ENCODE results near the gene SLC25A23. TPM values are rescaled to one million over a fixed set of nuclear protein-coding genes. Genes with fewer than 3 reads are reported as not detected.
A peak's percentile ranks its signal among the peaks of the same experiment; 100 is the strongest.

The SLC25A23 gene
- polyA plus RNA-seq, 2 of the 4 experiments (the other 2 are of a cell fraction), result 3.3 to 18.2 TPM

DNA sequence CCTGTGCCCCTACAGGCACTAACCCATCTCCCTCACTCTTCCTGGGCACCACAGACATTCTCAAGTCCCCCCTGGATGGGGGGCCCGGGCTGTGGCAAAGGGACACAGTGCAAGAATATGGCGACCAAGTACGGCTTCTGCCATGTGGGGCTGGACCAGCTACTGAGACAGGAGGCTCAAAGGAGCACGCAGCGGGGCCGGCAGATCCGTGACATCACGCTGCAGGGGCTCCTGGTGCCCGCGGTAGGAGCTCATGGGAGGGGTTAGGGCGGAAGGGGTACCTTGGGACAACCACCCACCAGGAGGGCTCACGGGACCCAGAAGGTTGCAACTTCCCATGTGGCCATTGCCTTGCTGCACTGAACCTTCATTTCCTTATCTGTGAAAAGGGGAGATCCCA is 63.3 kb downstream of the SLC25A23 start:
- H3K4me3 ChIP-seq, result no peak overlapping the region
- DNase-seq (ENCODE audit: low read depth in 1 of 2, low spot score in 1 of 2), result no peak
- H3K9me3 ChIP-seq, result no peaks in the 10 kb centered on the region
- 67% methylated on average over 3 of the region's 12 CpGs for WGBS (ENCODE audit: missing lambda C conversion rate)
- no peak overlapping the region for H3K27ac ChIP-seq
- TF ChIP-seq ZFP36 (IDR thresholded peaks at IDR 0.05; ENCODE audit: borderline replicate concordance, partially characterized antibody), result no peak
- TF ChIP-seq SMC3 (IDR thresholded peaks at IDR 0.05), result no peak
- TF ChIP-seq CBX2 (IDR thresholded peaks at IDR 0.05; ENCODE audit: borderline replicate concordance, low read depth), result no peak
- no peak for TF ChIP-seq ZC3H11A (IDR thresholded peaks at IDR 0.05)
- no peak for TF ChIP-seq SREBF2 (IDR thresholded peaks at IDR 0.05)
- no peak for TF ChIP-seq ZNF302 (CRISPR knock-in tag; IDR thresholded peaks at IDR 0.05)
- TF ChIP-seq CEBPB (IDR thresholded peaks at IDR 0.05), result no peak
- no peak for TF ChIP-seq RNF2 (IDR thresholded peaks at IDR 0.05; ENCODE audit: borderline replicate concordance, low read depth)
- TF ChIP-seq CHD2 (IDR thresholded peaks at IDR 0.05; ENCODE audit: low read length, partially characterized antibody), result no peak
- TF ChIP-seq FOXS1 (CRISPR knock-in tag; IDR thresholded peaks at IDR 0.05), result no peak
- TF ChIP-seq, protein P1, sequence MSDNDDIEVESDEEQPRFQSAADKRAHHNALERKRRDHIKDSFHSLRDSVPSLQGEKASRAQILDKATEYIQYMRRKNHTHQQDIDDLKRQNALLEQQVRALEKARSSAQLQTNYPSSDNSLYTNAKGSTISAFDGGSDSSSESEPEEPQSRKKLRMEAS (IDR thresholded peaks at IDR 0.05), result no peak
- TF ChIP-seq NPAS2 (CRISPR knock-in tag; IDR thresholded peaks at IDR 0.05; ENCODE audit: borderline replicate concordance), result no peak
- TF ChIP-seq HEYL (CRISPR knock-in tag; IDR thresholded peaks at IDR 0.05), result no peak
- TF ChIP-seq, protein P2, sequence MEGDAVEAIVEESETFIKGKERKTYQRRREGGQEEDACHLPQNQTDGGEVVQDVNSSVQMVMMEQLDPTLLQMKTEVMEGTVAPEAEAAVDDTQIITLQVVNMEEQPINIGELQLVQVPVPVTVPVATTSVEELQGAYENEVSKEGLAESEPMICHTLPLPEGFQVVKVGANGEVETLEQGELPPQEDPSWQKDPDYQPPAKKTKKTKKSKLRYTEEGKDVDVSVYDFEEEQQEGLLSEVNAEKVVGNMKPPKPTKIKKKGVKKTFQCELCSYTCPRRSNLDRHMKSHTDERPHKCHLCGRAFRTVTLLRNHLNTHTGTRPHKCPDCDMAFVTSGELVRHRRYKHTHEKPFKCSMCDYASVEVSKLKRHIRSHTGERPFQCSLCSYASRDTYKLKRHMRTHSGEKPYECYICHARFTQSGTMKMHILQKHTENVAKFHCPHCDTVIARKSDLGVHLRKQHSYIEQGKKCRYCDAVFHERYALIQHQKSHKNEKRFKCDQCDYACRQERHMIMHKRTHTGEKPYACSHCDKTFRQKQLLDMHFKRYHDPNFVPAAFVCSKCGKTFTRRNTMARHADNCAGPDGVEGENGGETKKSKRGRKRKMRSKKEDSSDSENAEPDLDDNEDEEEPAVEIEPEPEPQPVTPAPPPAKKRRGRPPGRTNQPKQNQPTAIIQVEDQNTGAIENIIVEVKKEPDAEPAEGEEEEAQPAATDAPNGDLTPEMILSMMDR (IDR thresholded peaks at IDR 0.05), result no peak
- H3K4me2 ChIP-seq, result no peak overlapping the region
- FAIRE-seq, result no peak
- ChIA-PET CTCF (no interaction called here), POLR2A (no interaction called here)
- no peak for ATAC-seq
- H3K4me1 ChIP-seq, result peaks cover 6% of the 10 kb centered on the region; the same call in 1 of the 3 replicates

DNA sequence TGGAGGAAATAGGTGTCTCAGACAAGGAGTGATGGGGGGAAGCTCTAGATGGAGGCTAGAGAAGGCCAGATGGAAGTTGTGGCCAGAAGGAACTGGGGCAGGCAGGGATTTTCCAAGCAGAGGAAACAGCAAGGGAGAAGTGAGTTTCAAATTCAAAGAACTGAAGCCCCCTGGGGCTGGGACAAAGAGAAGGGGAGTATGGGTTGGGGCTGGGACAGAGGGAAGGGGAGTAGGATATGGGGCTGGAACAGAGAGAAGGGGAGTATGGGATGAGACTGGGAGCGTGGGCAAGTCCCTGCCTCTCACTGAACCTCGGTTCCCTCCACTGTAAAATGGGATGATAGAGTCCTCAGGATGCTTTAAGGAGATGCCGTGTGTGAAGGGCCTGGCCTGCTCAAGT is 64.8 kb downstream of the SLC25A23 start:
- Histone ChIP-seq H3K9me3 (no peaks in the 10 kb centered on the region), H3K27ac (no peak overlapping the region), H3K4me1 (peaks cover 6% of the 10 kb centered on the region; the same call in 1 of the 3 replicates), H3K4me2 (no peak overlapping the region), H3K4me3 (no peak overlapping the region)
- FAIRE-seq (no peak), ATAC-seq (no peak), DNase-seq (ENCODE audit: low read depth in 1 of 2, low spot score in 1 of 2) (no peak)
- 85% methylated on average over 3 of the region's 3 CpGs for WGBS (ENCODE audit: missing lambda C conversion rate)
- TF ChIP-seq JUNB (IDR thresholded peaks at IDR 0.05), result no peak
- no peak for TF ChIP-seq HOXB13 (CRISPR knock-in tag; IDR thresholded peaks at IDR 0.05; ENCODE audit: low read depth)
- no peak for TF ChIP-seq GATA3 (IDR thresholded peaks at IDR 0.05; ENCODE audit: borderline replicate concordance)
- POLR2A ChIA-PET, result interaction anchor here (1.1 kb wide), 1 partner anchor 22 kb away, joined by 10 read pairs; the partner anchor contains the start of gene ALKBH7
- CTCF ChIA-PET, result interaction anchor here (0.7 kb wide), 1 partner anchor 902 kb away, joined by 3 read pairs; no protein-coding TSS in a partner anchor

DNA sequence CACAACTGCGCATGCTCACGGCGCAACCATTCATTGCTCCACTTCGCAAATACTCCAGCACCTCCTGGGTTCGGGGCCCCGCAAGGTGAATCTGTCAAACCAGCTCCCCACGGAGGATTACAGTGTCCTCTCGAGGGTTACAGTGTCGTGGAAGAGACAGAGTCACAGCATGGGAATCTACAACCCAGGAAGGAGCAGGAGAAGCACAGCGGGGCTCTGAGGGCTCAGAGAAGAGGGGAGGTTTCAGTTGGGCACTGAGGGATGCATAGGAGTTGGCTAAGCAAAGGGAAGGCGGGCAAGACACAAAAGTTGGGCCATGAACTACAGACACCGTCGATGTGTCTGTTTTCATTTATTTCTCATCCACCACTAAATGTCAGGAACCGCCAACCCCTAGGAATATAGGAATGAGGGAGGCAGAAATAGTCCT is 65.6 kb downstream of the SLC25A23 start:
- no peak for FAIRE-seq
- peaks cover 6% of the 10 kb centered on the region; the same call in 1 of the 3 replicates for H3K4me1 ChIP-seq
- peak in 1 of 2 experiments; percentile 5; a peak in 3 of 6 replicates for ATAC-seq

More for the DNA sequence above, 65.6 kb downstream of the SLC25A23 start:
- WGBS (ENCODE audit: missing lambda C conversion rate), result 58% methylated on average over 5 of the region's 14 CpGs
- ChIA-PET POLR2A (interaction anchor here (0.8 to 1.1 kb wide), 3 partner anchors 9 to 82 kb away, joined by 3 to 10 read pairs (median 4); partner anchors contain the start of gene ALKBH7), CTCF (interaction anchor here (0.6 kb wide), 1 partner anchor 10 kb away, joined by 4 read pairs; no protein-coding TSS in a partner anchor)
- no peak for DNase-seq (ENCODE audit: low read depth in 1 of 2, low spot score in 1 of 2)
- no peaks in the 10 kb centered on the region for H3K9me3 ChIP-seq
- peak overlapping the region; percentile 86 for H3K4me2 ChIP-seq
- TF ChIP-seq EHF (CRISPR knock-in tag; IDR thresholded peaks at IDR 0.05) (no peak), ZSCAN20 (CRISPR knock-in tag; IDR thresholded peaks at IDR 0.05) (no peak), PHF8 (IDR thresholded peaks at IDR 0.05; ENCODE audit: borderline replicate concordance, low read depth) (no peak), GATA3 (IDR thresholded peaks at IDR 0.05; ENCODE audit: borderline replicate concordance) (no peak), MAFK (IDR thresholded peaks at IDR 0.05; ENCODE audit: partially characterized antibody) (no peak), POLR2A (IDR thresholded peaks at IDR 0.05; ENCODE audit: low read length) (no peak), EP300 (IDR thresholded peaks at IDR 0.05) (no peak), TP53 (CRISPR knock-in tag; IDR thresholded peaks at IDR 0.05) (no peak), RCOR1 (IDR thresholded peaks at IDR 0.05; ENCODE audit: low read depth, low read length) (no peak), TFCP2L1 (CRISPR knock-in tag; IDR thresholded peaks at IDR 0.05) (no peak)
- H3K4me3 ChIP-seq, result peak overlapping the region; percentile 87
- peak overlapping the region; percentile 85 to 100 for H3K27ac ChIP-seq
